GM21390 (cell line): Measurements from ENCODE around the gene IL1RAPL1.
"Not testable (repeated sequence)": the region's sequence is repeated elsewhere in the genome, so short reads cannot be mapped to it uniquely, and the experiment has no call there.

Experiments used
- ATAC-seq: cut with Tn5 transposase; IDR thresholded peaks from one replicate; pipeline ENCODE4 v1.9.1; 2021; ENCODE audit not compliant: unreplicated experiment

Gene IL1RAPL1

GRCh38 chrX:28766561-28766960 is 179.3 kb downstream of the IL1RAPL1 start:
- ATAC-seq: not testable (repeated sequence)

GRCh38 chrX:28773807-28774206 is 186.6 kb downstream of the IL1RAPL1 start:
- ATAC-seq: no peak

GRCh38 chrX:28787206-28787605 is 200.0 kb downstream of the IL1RAPL1 start:
- no peak for ATAC-seq

- not testable (repeated sequence) for ATAC-seq
Observed at GRCh38 chrX:28800671-28801070, 213.4 kb downstream of the IL1RAPL1 start.

- no peak for ATAC-seq
Observed at GRCh38 chrX:28802625-28803024, 215.4 kb downstream of the IL1RAPL1 start.

- no peak for ATAC-seq
Observed at GRCh38 chrX:28835991-28836390, 248.7 kb downstream of the IL1RAPL1 start.

- ATAC-seq: no peak
Observed at GRCh38 chrX:28843817-28844216, 256.6 kb downstream of the IL1RAPL1 start.

- ATAC-seq: no peak
Observed at GRCh38 chrX:28847423-28847822, 260.2 kb downstream of the IL1RAPL1 start.

- no peak for ATAC-seq
Observed at GRCh38 chrX:28848707-28849106, 261.5 kb downstream of the IL1RAPL1 start.

- no peak for ATAC-seq
Observed at GRCh38 chrX:28850955-28851354, 263.7 kb downstream of the IL1RAPL1 start.

- ATAC-seq: no peak
Observed at GRCh38 chrX:28851871-28852270, 264.6 kb downstream of the IL1RAPL1 start.

- ATAC-seq: no peak
Observed at GRCh38 chrX:28854637-28855036, 267.4 kb downstream of the IL1RAPL1 start.

- no peak for ATAC-seq
Observed at GRCh38 chrX:28876408-28876807, 289.2 kb downstream of the IL1RAPL1 start.

- no peak for ATAC-seq
Observed at GRCh38 chrX:28876901-28877300, 289.7 kb downstream of the IL1RAPL1 start.

GRCh38 chrX:28880136-28880535 is 292.9 kb downstream of the IL1RAPL1 start:
- no peak for ATAC-seq

GRCh38 chrX:28884823-28885222 is 297.6 kb downstream of the IL1RAPL1 start:
- no peak for ATAC-seq

- ATAC-seq: no peak
Observed at GRCh38 chrX:28888416-28888815, 301.2 kb downstream of the IL1RAPL1 start.

GRCh38 chrX:28889591-28890090 is 302.4 kb downstream of the IL1RAPL1 start:
- no peak for ATAC-seq

GRCh38 chrX:28901637-28902036 is 314.4 kb downstream of the IL1RAPL1 start:
- no peak for ATAC-seq

- ATAC-seq: no peak
Observed at GRCh38 chrX:28910487-28910886, 323.2 kb downstream of the IL1RAPL1 start.

GRCh38 chrX:28920153-28920943 is 333.1 kb downstream of the IL1RAPL1 start:
- no peak for ATAC-seq

- no peak for ATAC-seq
Observed at GRCh38 chrX:28922106-28922505, 334.9 kb downstream of the IL1RAPL1 start.

GRCh38 chrX:28946846-28947245 is 359.6 kb downstream of the IL1RAPL1 start:
- no peak for ATAC-seq
